Activated B cell treated with CpG ODN at 0.5 μM for 24 hours (primary cell): ENCODE results near the gene FHIT. TPM values are rescaled to one million over a fixed set of nuclear protein-coding genes. Genes with fewer than 3 reads are reported as not detected.

Experiments
- ATAC-seq: fragments of 200-7000 bp; cut with Tn5 transposase; one replicate; pipeline ENCODE4 v1.10.0; 2021; ENCODE audit warnings: low read depth, mild to moderate bottlenecking, moderate library complexity
- CTCF ChIA-PET: fragments of 350-600 bp; sonication (Branson Sonifier 250); formaldehyde crosslinking; loops from one replicate; lab custom pipeline; 2021; ENCODE audit warnings: antibody characterized with exemption; lab: Charles Lee
- POLR2A ChIA-PET: fragments of 350-600 bp; sonication (Branson Sonifier 250); formaldehyde crosslinking; loops from one replicate; lab custom pipeline; 2021; ENCODE audit warnings: antibody characterized with exemption; lab: Charles Lee
- DNase-seq: peaks from one replicate; pipeline ENCODE4 v3.0.0; 2022
- H3K27ac Mint-ChIP-seq: one replicate; pipeline ENCODE4 v1.8.0; 2020; ENCODE audit warnings: mixed read lengths
- H3K27me3 Mint-ChIP-seq: one replicate; pipeline ENCODE4 v1.8.0; 2021; ENCODE audit warnings: mixed read lengths
- H3K36me3 Mint-ChIP-seq: one replicate; pipeline ENCODE4 v1.8.0; 2021; ENCODE audit warnings: low read depth, mixed read lengths
- H3K4me1 Mint-ChIP-seq: one replicate; pipeline ENCODE4 v1.8.0; 2021; ENCODE audit warnings: mixed read lengths
- H3K4me3 Mint-ChIP-seq: one replicate; pipeline ENCODE4 v1.8.0; 2020; ENCODE audit warnings: mild to moderate bottlenecking, mixed read lengths
- H3K9me3 Mint-ChIP-seq: one replicate; pipeline ENCODE4 v1.8.0; 2020; ENCODE audit warnings: mixed read lengths
- CTCF ChIP-seq: fragments of 200-600 bp; IDR thresholded peaks from one replicate; pipeline ENCODE4 v1.8.0; 2022; ENCODE audit warnings: antibody characterized with exemption, mild to moderate bottlenecking
- intact Hi-C: fragments of 100-400 bp; cut with micrococcal nuclease; formaldehyde crosslinking; loops from one replicate; pipeline ENCODE4 v1.15.1; 2024
- total RNA-seq: library from RNA; stranded (reverse); gene quantifications from 2 replicates; pipeline ENCODE4 v1.2.3, GENCODE V29; 2022

FHIT gene
- total RNA-seq, 1 donor from 2014 or later = 5.5 TPM

- ATAC-seq (no peak), DNase-seq (no peak)
- Mint-ChIP-seq H3K9me3 (peaks cover 3% of the 10 kb centered on the region), H3K27me3 (no peaks in the 10 kb centered on the region), H3K36me3 (no peaks in the 10 kb centered on the region), H3K4me3 (no peak overlapping the region), H3K27ac (no peak overlapping the region), H3K4me1 (no peaks in the 10 kb centered on the region)
- intact Hi-C loops = no loop called here
- ChIA-PET POLR2A (no interaction called here), CTCF (no interaction called here)
- no peak for TF ChIP-seq CTCF
Observed at GRCh38 chr3:60365360-60365759, 885.9 kb downstream of the FHIT start.

DNA sequence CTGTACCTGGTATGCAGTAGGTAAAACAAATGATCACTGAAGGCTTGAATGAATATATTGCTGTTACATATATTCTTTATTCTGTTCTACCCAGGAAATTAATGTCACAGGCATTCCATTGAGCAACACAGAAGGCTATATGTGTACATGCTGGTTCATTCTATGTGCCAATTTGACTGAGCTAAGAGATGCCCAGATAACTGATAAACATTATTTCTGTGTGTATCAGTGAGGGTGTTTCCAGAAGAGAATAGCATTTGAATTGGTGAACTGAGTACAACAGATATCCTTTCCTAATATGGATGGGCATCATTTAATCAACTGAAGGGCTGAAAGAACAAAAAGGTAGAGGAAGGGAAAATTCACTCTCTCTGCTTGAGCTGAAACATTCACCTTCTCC, 886.8 kb downstream of the FHIT start:
- CTCF ChIA-PET = no interaction called here
- POLR2A ChIA-PET = no interaction called here
- Mint-ChIP-seq H3K27me3 (no peaks in the 10 kb centered on the region), H3K4me1 (no peaks in the 10 kb centered on the region), H3K36me3 (no peaks in the 10 kb centered on the region), H3K27ac (no peak overlapping the region), H3K4me3 (no peak overlapping the region), H3K9me3 (peaks cover 2% of the 10 kb centered on the region)
- intact Hi-C loops = no loop called here
- no peak for TF ChIP-seq CTCF
- ATAC-seq (no peak), DNase-seq (no peak)

DNA sequence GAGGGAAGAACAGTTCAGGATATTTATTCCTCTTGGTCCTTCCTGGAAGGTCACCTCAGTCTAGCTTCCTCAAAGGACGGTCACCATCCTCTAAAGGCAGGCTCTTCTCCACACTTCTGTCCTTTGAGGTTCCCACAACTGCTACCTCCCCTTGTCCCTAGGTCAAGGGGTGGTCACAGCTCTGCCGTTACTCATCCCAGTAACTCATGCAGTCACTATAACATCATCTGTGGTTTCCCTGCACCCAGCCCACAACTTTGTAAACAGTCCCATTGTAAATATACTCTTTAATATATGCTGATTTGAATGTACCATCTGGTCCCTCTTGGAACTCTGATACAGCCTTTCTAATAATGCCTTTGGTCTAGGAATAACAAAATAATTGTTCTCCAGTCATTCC, 887.4 kb downstream of the FHIT start:
- POLR2A ChIA-PET = no interaction called here
- H3K4me1 Mint-ChIP-seq = no peaks in the 10 kb centered on the region
- DNase-seq (no peak), ATAC-seq (no peak)
- intact Hi-C loops = no loop called here
- H3K36me3 Mint-ChIP-seq = no peaks in the 10 kb centered on the region
- H3K9me3 Mint-ChIP-seq = no peaks in the 10 kb centered on the region
- CTCF ChIA-PET = no interaction called here
- TF ChIP-seq CTCF = no peak
- H3K27ac Mint-ChIP-seq = no peak overlapping the region
- H3K4me3 Mint-ChIP-seq = no peak overlapping the region
- no peaks in the 10 kb centered on the region for H3K27me3 Mint-ChIP-seq

- Mint-ChIP-seq H3K9me3 (no peaks in the 10 kb centered on the region), H3K4me3 (no peak overlapping the region), H3K27me3 (no peaks in the 10 kb centered on the region), H3K36me3 (no peaks in the 10 kb centered on the region), H3K27ac (no peak overlapping the region), H3K4me1 (no peaks in the 10 kb centered on the region)
- ATAC-seq (no peak), DNase-seq (no peak)
- ChIA-PET CTCF (no interaction called here), POLR2A (no interaction called here)
- intact Hi-C loops = no loop called here
- no peak for TF ChIP-seq CTCF
Observed at GRCh38 chr3:60355825-60356224, 895.4 kb downstream of the FHIT start.

DNA sequence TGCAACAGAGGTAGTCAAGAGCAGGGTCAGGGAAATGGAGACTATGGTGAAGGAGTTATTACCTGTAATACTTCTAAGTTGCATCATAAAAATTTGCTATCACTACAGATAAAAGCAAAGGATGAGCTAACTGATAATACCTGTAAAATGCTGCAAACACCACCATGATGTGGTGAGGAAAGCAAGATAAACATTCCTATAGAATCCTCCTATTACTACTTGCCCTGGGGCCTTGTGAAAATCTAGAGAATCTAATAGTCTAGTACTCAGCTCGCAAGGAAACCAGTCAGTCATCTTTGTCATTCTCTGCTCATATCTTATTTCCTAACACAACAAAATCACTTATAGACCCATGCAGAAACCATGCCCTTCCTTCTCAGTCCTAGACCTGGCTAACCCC, 899.8 kb downstream of the FHIT start:
- ATAC-seq (no peak), DNase-seq (no peak)
- TF ChIP-seq CTCF = no peak
- Mint-ChIP-seq H3K27ac (no peak overlapping the region), H3K9me3 (no peaks in the 10 kb centered on the region), H3K4me1 (no peaks in the 10 kb centered on the region), H3K36me3 (no peaks in the 10 kb centered on the region), H3K4me3 (no peak overlapping the region), H3K27me3 (no peaks in the 10 kb centered on the region)
- ChIA-PET POLR2A (no interaction called here), CTCF (no interaction called here)
- intact Hi-C loops = no loop called here
